Glomerular endothelial cell (primary cell): Measurements from ENCODE around the gene ATG7. TPM values are rescaled to one million over a fixed set of nuclear protein-coding genes. Genes with fewer than 3 reads are reported as not detected.
"Not testable (repeated sequence)": the region's sequence is repeated elsewhere in the genome, so short reads cannot be mapped to it uniquely, and the experiment has no call there.

Experiments
- DNase-seq: peaks from one replicate; pipeline ENCODE4 v3.0.0-alpha.2; 2011; ENCODE audit warnings: low read depth, low spot score; ENCODE audit errors: extremely low read depth
- total RNA-seq: library from RNA; depleted of rRNA; stranded (reverse); fragments of >200 nt; gene quantifications from 2 replicates; pipeline ENCODE4 v1.2.3, GENCODE V29; 2015

The ATG7 gene
- total RNA-seq, 1 donor from 2014 or later, result 53.6 TPM

GRCh38 chr3:11384074-11384473 lies 111.9 kb downstream of the ATG7 start:
- DNase-seq, result no peak

- DNase-seq, result no peak
Observed at GRCh38 chr3:11385326-11385725, 113.1 kb downstream of the ATG7 start.

- DNase-seq, result no peak
Observed at GRCh38 chr3:11385891-11386290, 113.7 kb downstream of the ATG7 start.

GRCh38 chr3:11386465-11387113 lies 114.4 kb downstream of the ATG7 start:
- DNase-seq, result no peak

GRCh38 chr3:11389386-11390268 lies 117.4 kb downstream of the ATG7 start:
- DNase-seq, result no peak

GRCh38 chr3:11390411-11391131 lies 118.4 kb downstream of the ATG7 start:
- DNase-seq, result no peak

- DNase-seq, result no peak
Observed at GRCh38 chr3:11391174-11391879, 119.1 kb downstream of the ATG7 start.

GRCh38 chr3:11392014-11392859 lies 120.0 kb downstream of the ATG7 start:
- no peak for DNase-seq

GRCh38 chr3:11392860-11393114 lies 120.6 kb downstream of the ATG7 start:
- no peak for DNase-seq

GRCh38 chr3:11393401-11393800 lies 121.2 kb downstream of the ATG7 start:
- DNase-seq, result no peak

GRCh38 chr3:11394392-11394791 lies 122.2 kb downstream of the ATG7 start:
- no peak for DNase-seq

- no peak for DNase-seq
Observed at GRCh38 chr3:11400213-11400612, 128.0 kb downstream of the ATG7 start.

- DNase-seq, result no peak
Observed at GRCh38 chr3:11401434-11401833, 129.2 kb downstream of the ATG7 start.

GRCh38 chr3:11405323-11405722 lies 133.1 kb downstream of the ATG7 start:
- DNase-seq, result no peak

GRCh38 chr3:11407644-11408043 lies 135.4 kb downstream of the ATG7 start:
- no peak for DNase-seq

GRCh38 chr3:11408324-11408859 lies 136.2 kb downstream of the ATG7 start:
- not testable (repeated sequence) for DNase-seq

- no peak for DNase-seq
Observed at GRCh38 chr3:11410564-11410963, 138.4 kb downstream of the ATG7 start.

- no peak for DNase-seq
Observed at GRCh38 chr3:11411956-11412355, 139.8 kb downstream of the ATG7 start.

- DNase-seq, result no peak
Observed at GRCh38 chr3:11413071-11413470, 140.9 kb downstream of the ATG7 start.

GRCh38 chr3:11415099-11415498 lies 142.9 kb downstream of the ATG7 start:
- DNase-seq, result no peak
